Endodermal cell (in vitro differentiated cells): ENCODE data around the gene SLIT1. TPM values are rescaled to one million over a fixed set of nuclear protein-coding genes. Genes with fewer than 3 reads are reported as not detected.

Experiments
- DNase-seq: peaks from one replicate; pipeline ENCODE4 v3.0.0-alpha.2; 2017
- H3K27ac ChIP-seq: 2 replicates; pipeline ENCODE4 v1.5.1; 2013; ENCODE audit warnings: mild to moderate bottlenecking, low read depth, low read length, moderate library complexity
- H3K27me3 ChIP-seq: 2 replicates; pipeline ENCODE4 v1.6.1; 2013; ENCODE audit warnings: mild to moderate bottlenecking, low read length, moderate library complexity; ENCODE audit not compliant: insufficient read depth, control insufficient read depth, poor library complexity, severe bottlenecking
- H3K36me3 ChIP-seq: 2 replicates; pipeline ENCODE4 v1.7.0; 2013; ENCODE audit warnings: mild to moderate bottlenecking, low read length, moderate library complexity; ENCODE audit not compliant: control insufficient read depth, insufficient read depth
- H3K4me1 ChIP-seq: one replicate; pipeline ENCODE4 v1.7.0; 2013; ENCODE audit warnings: low read length; ENCODE audit not compliant: control insufficient read depth, insufficient read depth
- H3K4me3 ChIP-seq: 2 replicates; pipeline ENCODE4 v1.5.1; 2013; ENCODE audit warnings: mild to moderate bottlenecking, low read length, moderate library complexity
- H3K9ac ChIP-seq: 2 replicates; pipeline ENCODE4 v1.6.1; 2013; ENCODE audit warnings: mild to moderate bottlenecking, low read length, moderate library complexity; ENCODE audit not compliant: poor library complexity, severe bottlenecking; ENCODE audit errors: extremely low read depth
- H3K9me3 ChIP-seq: 2 replicates; pipeline ENCODE4 v1.6.1; 2013; ENCODE audit warnings: mild to moderate bottlenecking, low read length, moderate library complexity; ENCODE audit not compliant: control insufficient read depth
- H3K27ac Mint-ChIP-seq: 2 replicates; pipeline ENCODE4 v1.8.0; 2020; ENCODE audit warnings: mixed read lengths
- H3K27me3 Mint-ChIP-seq: 2 replicates; pipeline ENCODE4 v1.8.0; 2021; ENCODE audit warnings: mild to moderate bottlenecking, mixed read lengths; ENCODE audit not compliant: insufficient read depth
- H3K36me3 Mint-ChIP-seq: 2 replicates; pipeline ENCODE4 v1.8.0; 2020; ENCODE audit warnings: low read depth, mixed read lengths
- H3K4me1 Mint-ChIP-seq: 2 replicates; pipeline ENCODE4 v1.8.0; 2020; ENCODE audit warnings: mixed read lengths
- H3K4me3 Mint-ChIP-seq: 2 replicates; pipeline ENCODE4 v1.8.0; 2020; ENCODE audit warnings: mild to moderate bottlenecking, moderate library complexity, mixed read lengths
- H3K9me3 Mint-ChIP-seq: 2 replicates; pipeline ENCODE4 v1.8.0; 2020; ENCODE audit warnings: mild to moderate bottlenecking, mixed read lengths
- WGBS, 2 experiments: methylation state at CpG; one replicate each; pipeline versions ENCODE4 v1.1.5 to v1.1.7; 2013; ENCODE audit warnings: missing lambda C conversion rate in 2 of 2, mixed read lengths in 1 of 2; ENCODE audit not compliant: insufficient coverage in 1 of 2, insufficient read length in 1 of 2; 5-methylcytosine and 5-hydroxymethylcytosine counted together
- total RNA-seq, 2 donors: library from RNA; stranded (reverse); fragmentation: NEBNext Ultra II Directional in 1 of 2; extraction: Animal tissue kit (Norgen Biotek cat#: 25700) in 1 of 2; gene quantifications; 2 replicates in 1 of 2; 3 replicates in 1 of 2; pipeline ENCODE4 v1.2.1, GENCODE V29; 2021
- TF ChIP-seq, protein P1 (sequence below): fragments of 200-600 bp; sonication (generic); conservative IDR thresholded peaks from 2 replicates; pipeline ENCODE4 v1.5.0; 2021; ENCODE audit warnings: antibody characterized with exemption, mild to moderate bottlenecking

SLIT1 gene
- total RNA-seq, 2 donors from 2014 or later: 0.97 to 2.4 TPM

DNA sequence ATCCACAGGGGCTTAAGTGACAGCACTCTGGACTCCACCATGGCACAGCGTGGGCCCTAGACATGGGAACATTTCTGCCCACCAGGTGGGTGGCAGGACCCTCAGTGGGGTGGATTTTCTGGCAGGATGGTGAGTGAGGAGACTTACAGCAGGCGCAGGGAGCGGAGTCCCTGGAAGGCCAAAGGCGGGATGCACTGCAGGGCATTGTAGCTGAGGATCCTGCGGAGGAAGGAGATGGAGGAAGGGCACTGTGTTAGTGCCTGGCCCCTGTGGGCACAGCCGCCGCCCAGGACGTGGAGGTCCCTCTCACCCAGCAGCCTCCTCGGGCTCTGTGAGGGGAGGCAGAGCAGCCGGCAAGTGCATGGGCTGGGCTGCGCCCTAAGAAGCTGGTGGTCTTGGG is 154.3 kb downstream of the SLIT1 start:
- no peaks in the 10 kb centered on the region for H3K4me1 ChIP-seq
- Mint-ChIP-seq H3K4me3 (no peak overlapping the region), H3K27ac (no peak overlapping the region), H3K9me3 (no peaks in the 10 kb centered on the region), H3K27me3 (peaks cover 3% of the 10 kb centered on the region), H3K4me1 (peaks cover 14% of the 10 kb centered on the region), H3K36me3 (no peaks in the 10 kb centered on the region)
- no peak overlapping the region for H3K9ac ChIP-seq
- 60 to 85% methylated on average over 1 to 11 of the region's 11 CpGs for WGBS, 2 experiments
- H3K27ac ChIP-seq: no peak overlapping the region
- no peaks in the 10 kb centered on the region for H3K9me3 ChIP-seq
- no peaks in the 10 kb centered on the region for H3K27me3 ChIP-seq
- DNase-seq: no peak
- no peaks in the 10 kb centered on the region for H3K36me3 ChIP-seq
- TF ChIP-seq, protein P1, sequence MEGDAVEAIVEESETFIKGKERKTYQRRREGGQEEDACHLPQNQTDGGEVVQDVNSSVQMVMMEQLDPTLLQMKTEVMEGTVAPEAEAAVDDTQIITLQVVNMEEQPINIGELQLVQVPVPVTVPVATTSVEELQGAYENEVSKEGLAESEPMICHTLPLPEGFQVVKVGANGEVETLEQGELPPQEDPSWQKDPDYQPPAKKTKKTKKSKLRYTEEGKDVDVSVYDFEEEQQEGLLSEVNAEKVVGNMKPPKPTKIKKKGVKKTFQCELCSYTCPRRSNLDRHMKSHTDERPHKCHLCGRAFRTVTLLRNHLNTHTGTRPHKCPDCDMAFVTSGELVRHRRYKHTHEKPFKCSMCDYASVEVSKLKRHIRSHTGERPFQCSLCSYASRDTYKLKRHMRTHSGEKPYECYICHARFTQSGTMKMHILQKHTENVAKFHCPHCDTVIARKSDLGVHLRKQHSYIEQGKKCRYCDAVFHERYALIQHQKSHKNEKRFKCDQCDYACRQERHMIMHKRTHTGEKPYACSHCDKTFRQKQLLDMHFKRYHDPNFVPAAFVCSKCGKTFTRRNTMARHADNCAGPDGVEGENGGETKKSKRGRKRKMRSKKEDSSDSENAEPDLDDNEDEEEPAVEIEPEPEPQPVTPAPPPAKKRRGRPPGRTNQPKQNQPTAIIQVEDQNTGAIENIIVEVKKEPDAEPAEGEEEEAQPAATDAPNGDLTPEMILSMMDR: no peak
- no peak overlapping the region for H3K4me3 ChIP-seq

DNA sequence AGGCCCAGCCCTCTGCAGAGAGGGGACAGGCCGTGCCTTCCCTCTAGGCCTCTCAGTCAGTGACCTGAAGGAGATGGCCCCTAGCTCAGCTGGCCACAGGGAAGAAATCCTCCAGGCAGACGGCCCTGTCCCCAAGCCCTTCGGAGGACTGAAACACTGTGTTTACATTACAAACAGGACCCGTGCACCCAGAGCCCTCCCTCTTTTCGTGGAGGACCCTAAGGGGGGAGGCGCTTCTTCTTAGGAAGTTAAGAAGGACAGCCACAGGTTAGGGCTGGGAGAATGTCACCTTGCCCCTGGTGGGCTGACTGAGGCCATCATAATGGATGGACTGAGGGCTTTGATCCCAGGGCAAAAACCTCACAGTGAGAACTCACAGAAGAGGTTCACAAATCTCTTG is 154.9 kb downstream of the SLIT1 start:
- Mint-ChIP-seq H3K36me3 (no peaks in the 10 kb centered on the region), H3K27ac (no peak overlapping the region), H3K27me3 (peaks cover 2% of the 10 kb centered on the region), H3K9me3 (no peaks in the 10 kb centered on the region), H3K4me3 (no peak overlapping the region), H3K4me1 (peaks cover 14% of the 10 kb centered on the region)
- WGBS, 2 experiments: 35 to 62% methylated on average over 5 to 6 of the region's 6 CpGs
- no peaks in the 10 kb centered on the region for H3K9me3 ChIP-seq
- TF ChIP-seq, protein P1: no peak
- H3K4me1 ChIP-seq: no peaks in the 10 kb centered on the region
- no peak overlapping the region for H3K27ac ChIP-seq
- H3K4me3 ChIP-seq: no peak overlapping the region
- no peaks in the 10 kb centered on the region for H3K36me3 ChIP-seq
- no peak for DNase-seq
- no peak overlapping the region for H3K9ac ChIP-seq
- H3K27me3 ChIP-seq: no peaks in the 10 kb centered on the region

DNA sequence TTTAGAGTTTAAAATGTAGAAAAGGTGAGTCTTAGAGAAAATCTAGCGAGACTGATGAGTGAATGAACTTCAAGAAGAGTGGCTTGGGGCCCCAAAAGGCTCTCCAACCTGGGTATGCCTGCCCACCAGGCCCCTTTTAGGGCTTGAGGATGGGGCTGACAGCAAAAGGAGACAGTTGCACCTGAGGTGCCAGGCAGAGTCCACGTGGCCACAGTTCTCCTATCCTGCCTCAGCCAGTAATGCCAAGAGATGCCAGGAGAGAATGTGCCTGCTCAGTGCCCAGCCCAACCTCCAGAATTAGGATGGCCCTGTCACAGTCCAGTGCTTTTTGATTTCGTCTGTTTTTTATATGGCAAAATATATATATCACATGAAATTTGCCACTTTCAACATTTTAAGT is 156.5 kb downstream of the SLIT1 start:
- H3K27ac ChIP-seq: no peak overlapping the region
- Mint-ChIP-seq H3K9me3 (no peaks in the 10 kb centered on the region), H3K27me3 (no peaks in the 10 kb centered on the region), H3K4me3 (no peak overlapping the region), H3K27ac (no peak overlapping the region), H3K4me1 (peaks cover 14% of the 10 kb centered on the region), H3K36me3 (no peaks in the 10 kb centered on the region)
- H3K36me3 ChIP-seq: no peaks in the 10 kb centered on the region
- no peaks in the 10 kb centered on the region for H3K4me1 ChIP-seq
- H3K27me3 ChIP-seq: no peaks in the 10 kb centered on the region
- no peaks in the 10 kb centered on the region for H3K9me3 ChIP-seq
- 89 to 92% methylated on average over 3 of the region's 3 CpGs for WGBS, 2 experiments
- no peak overlapping the region for H3K4me3 ChIP-seq
- TF ChIP-seq, protein P1: no peak
- DNase-seq: no peak
- no peak overlapping the region for H3K9ac ChIP-seq
